Measurements from ENCODE around the gene NTNG1. TPM values are rescaled to one million over a fixed set of nuclear protein-coding genes. Genes with fewer than 3 reads are reported as not detected.

The NTNG1 gene
- total RNA-seq, 3 donors from 2014 or later (not counting 1 experiment from before 2014, with no cell fraction given): 0.58 TPM; not detected in 2

DNA sequence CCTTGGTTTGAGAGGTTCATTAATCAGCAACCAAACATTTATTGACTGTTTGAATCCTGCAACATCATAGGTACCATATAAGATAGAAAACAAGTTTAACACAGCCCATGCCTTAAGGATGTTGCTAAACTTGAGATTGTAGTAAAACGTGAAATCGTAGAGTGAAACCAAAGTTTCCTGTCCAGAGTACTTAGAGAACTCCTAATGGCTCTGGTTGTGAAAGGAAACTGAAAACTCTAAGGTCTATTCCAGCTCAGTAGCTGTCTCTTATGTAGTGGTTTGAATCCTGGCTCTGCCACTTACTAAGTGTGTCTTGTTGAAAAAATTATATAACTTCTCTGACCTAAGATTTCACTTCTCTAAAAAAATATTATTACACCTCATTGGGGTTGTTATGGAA is 310.9 kb downstream of the NTNG1 start:
- Mint-ChIP-seq H3K4me3 (no peak overlapping the region), H3K36me3 (no peaks in the 10 kb centered on the region), H3K9me3 (no peaks in the 10 kb centered on the region), H3K27me3 (ENCODE audit: low read depth in 2 of 2) (peaks cover 10 to 17% of the 10 kb centered on the region in 2 donors), H3K4me1 (no peaks in the 10 kb centered on the region), H3K27ac (no peak overlapping the region)
- no peak for TF ChIP-seq CTCF (IDR thresholded peaks at IDR 0.05)
- no peaks in the 10 kb centered on the region for H3K36me3 ChIP-seq (ENCODE audit: control insufficient read depth, insufficient read depth, low read length)
- H3K27ac ChIP-seq (ENCODE audit: low read length): peak overlapping the region; percentile 67
- H3K27me3 ChIP-seq (ENCODE audit: control insufficient read depth, insufficient read depth, low read length): no peaks in the 10 kb centered on the region
- ATAC-seq (no peak), DNase-seq (no peak)
- H3K9me3 ChIP-seq (ENCODE audit: control insufficient read depth, insufficient read depth, low read length): no peaks in the 10 kb centered on the region
- 27% methylated on average over 2 of the region's 2 CpGs for WGBS (ENCODE audit: insufficient coverage)
- intact Hi-C loops (cut with micrococcal nuclease): no loop called here
- H3K4me1 ChIP-seq (ENCODE audit: control insufficient read depth, insufficient read depth, low read length): no peaks in the 10 kb centered on the region
- H3K4me3 ChIP-seq (ENCODE audit: low read length): no peak overlapping the region

GRCh38 chr1:107454791-107455190 is 314.0 kb downstream of the NTNG1 start:
- DNase-seq (no peak), ATAC-seq (no peak)
- Mint-ChIP-seq H3K27ac (no peak overlapping the region), H3K27me3 (ENCODE audit: low read depth in 2 of 2) (peaks cover 11 to 27% of the 10 kb centered on the region in 2 donors), H3K9me3 (no peaks in the 10 kb centered on the region), H3K4me1 (no peaks in the 10 kb centered on the region), H3K4me3 (no peak overlapping the region), H3K36me3 (no peaks in the 10 kb centered on the region)
- WGBS (ENCODE audit: insufficient coverage): 0% methylated on average over 2 of the region's 4 CpGs
- no peak for TF ChIP-seq CTCF (IDR thresholded peaks at IDR 0.05)
- no peaks in the 10 kb centered on the region for H3K4me1 ChIP-seq (ENCODE audit: control insufficient read depth, insufficient read depth, low read length)
- no peaks in the 10 kb centered on the region for H3K9me3 ChIP-seq (ENCODE audit: control insufficient read depth, insufficient read depth, low read length)
- H3K27me3 ChIP-seq (ENCODE audit: control insufficient read depth, insufficient read depth, low read length): no peaks in the 10 kb centered on the region
- no peaks in the 10 kb centered on the region for H3K36me3 ChIP-seq (ENCODE audit: control insufficient read depth, insufficient read depth, low read length)
- intact Hi-C loops (cut with micrococcal nuclease): no loop called here
- no peak overlapping the region for H3K4me3 ChIP-seq (ENCODE audit: low read length)
- no peak overlapping the region for H3K27ac ChIP-seq (ENCODE audit: low read length)

GRCh38 chr1:107457989-107458388 is 317.1 kb downstream of the NTNG1 start:
- H3K36me3 Mint-ChIP-seq: no peaks in the 10 kb centered on the region
- ATAC-seq (no peak), DNase-seq (no peak)
- TF ChIP-seq CTCF (IDR thresholded peaks at IDR 0.05): no peak
- H3K4me1 ChIP-seq (ENCODE audit: control insufficient read depth, insufficient read depth, low read length): no peaks in the 10 kb centered on the region
- 44% methylated on average over 1 of the region's 3 CpGs for WGBS (ENCODE audit: insufficient coverage)
- no peaks in the 10 kb centered on the region for H3K36me3 ChIP-seq (ENCODE audit: control insufficient read depth, insufficient read depth, low read length)
- no peak overlapping the region for H3K4me3 Mint-ChIP-seq
- H3K4me3 ChIP-seq (ENCODE audit: low read length): no peak overlapping the region
- H3K4me1 Mint-ChIP-seq: no peaks in the 10 kb centered on the region
- H3K27me3 Mint-ChIP-seq (ENCODE audit: low read depth in 2 of 2): peaks cover 11 to 56% of the 10 kb centered on the region in 2 donors
- intact Hi-C loops (cut with micrococcal nuclease): no loop called here
- no peak overlapping the region for H3K27ac Mint-ChIP-seq
- no peaks in the 10 kb centered on the region for H3K9me3 Mint-ChIP-seq
- no peak overlapping the region for H3K27ac ChIP-seq (ENCODE audit: low read length)
- H3K9me3 ChIP-seq (ENCODE audit: control insufficient read depth, insufficient read depth, low read length): no peaks in the 10 kb centered on the region
- H3K27me3 ChIP-seq (ENCODE audit: control insufficient read depth, insufficient read depth, low read length): no peaks in the 10 kb centered on the region

GRCh38 chr1:107459204-107459904 is 318.5 kb downstream of the NTNG1 start:
- no peak for TF ChIP-seq CTCF (IDR thresholded peaks at IDR 0.05)
- H3K4me1 ChIP-seq (ENCODE audit: control insufficient read depth, insufficient read depth, low read length): no peaks in the 10 kb centered on the region
- ATAC-seq (no peak), DNase-seq (no peak)
- H3K9me3 Mint-ChIP-seq: no peaks in the 10 kb centered on the region
- no peaks in the 10 kb centered on the region for H3K9me3 ChIP-seq (ENCODE audit: control insufficient read depth, insufficient read depth, low read length)
- intact Hi-C loops (cut with micrococcal nuclease): no loop called here
- H3K36me3 Mint-ChIP-seq: no peaks in the 10 kb centered on the region
- no peaks in the 10 kb centered on the region for H3K27me3 ChIP-seq (ENCODE audit: control insufficient read depth, insufficient read depth, low read length)
- H3K27ac Mint-ChIP-seq: no peak overlapping the region
- WGBS (ENCODE audit: insufficient coverage): 82% methylated on average over 3 of the region's 4 CpGs
- no peak overlapping the region for H3K4me3 ChIP-seq (ENCODE audit: low read length)
- peaks cover 11 to 51% of the 10 kb centered on the region in 2 donors for H3K27me3 Mint-ChIP-seq (ENCODE audit: low read depth in 2 of 2)
- no peaks in the 10 kb centered on the region for H3K36me3 ChIP-seq (ENCODE audit: control insufficient read depth, insufficient read depth, low read length)
- H3K4me3 Mint-ChIP-seq: no peak overlapping the region
- H3K27ac ChIP-seq (ENCODE audit: low read length): no peak overlapping the region
- no peaks in the 10 kb centered on the region for H3K4me1 Mint-ChIP-seq
